ENCODE measurements around the gene ZBTB18. TPM values are rescaled to one million over a fixed set of nuclear protein-coding genes. Genes with fewer than 3 reads are reported as not detected.

ZBTB18 gene
- total RNA-seq, 1 experiment from 2014 or later: 12.1 TPM

DNA sequence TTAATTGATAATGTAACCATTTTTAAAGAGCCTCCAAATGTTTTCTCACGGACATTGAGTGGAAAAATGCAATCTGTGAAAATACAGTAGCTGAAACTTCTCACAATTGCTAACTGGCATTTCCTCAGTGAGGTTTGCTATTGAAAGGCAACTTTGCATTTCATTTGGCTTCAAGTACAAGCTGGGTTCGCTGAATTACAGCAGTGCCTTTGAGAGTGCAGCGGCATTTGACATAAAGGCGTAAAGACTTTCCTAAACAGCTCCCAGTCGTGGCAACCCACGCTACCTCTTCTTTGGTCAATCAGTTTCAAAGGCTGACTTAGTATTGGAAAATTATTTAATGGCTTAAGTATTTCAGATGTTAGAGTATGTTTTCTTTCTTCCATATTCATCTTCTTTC is 39.3 kb upstream of the ZBTB18 start:
- Histone ChIP-seq H3K23ac (ENCODE audit: insufficient read length, low read depth, low read length) (no peak overlapping the region), H4K8ac (replicated peaks; ENCODE audit: insufficient read length, low read depth, low read length) (no peak overlapping the region), H3K9me3 (ENCODE audit: control insufficient read depth, low read depth, low read length) (no peaks in the 10 kb centered on the region), H3K14ac (ENCODE audit: insufficient read depth, low read length) (no peak overlapping the region), H4K5ac (ENCODE audit: insufficient read length, low read depth, low read length) (no peak overlapping the region), H3K79me2 (ENCODE audit: insufficient read depth, low read length) (no peaks in the 10 kb centered on the region), H3T11ph (ENCODE audit: low read length) (no peak overlapping the region), H3K56ac (ENCODE audit: insufficient read length, low read depth, low read length) (no peak overlapping the region), H3K27me3 (ENCODE audit: insufficient read depth, low read length) (no peaks in the 10 kb centered on the region), H3K4me1 (ENCODE audit: insufficient read depth, low read length) (no peaks in the 10 kb centered on the region), H4K20me1 (ENCODE audit: control insufficient read depth, insufficient read depth, insufficient read length) (no peaks in the 10 kb centered on the region), H3K9ac (ENCODE audit: extremely low read depth, insufficient read length, low read length) (no peak overlapping the region), H2BK12ac (ENCODE audit: insufficient read length, low read depth, low read length) (no peak overlapping the region), H3K27ac (ENCODE audit: insufficient read length, low read depth, low read length) (no peak overlapping the region), H2BK15ac (ENCODE audit: low read depth, low read length) (no peak overlapping the region), H3K79me1 (ENCODE audit: insufficient read depth, low read depth, low read length, poor library complexity, severe bottlenecking) (no peaks in the 10 kb centered on the region), H2AFZ (ENCODE audit: low read length) (no peak overlapping the region), H2AK5ac (ENCODE audit: insufficient read length, low read length) (no peak overlapping the region), H3K23me2 (ENCODE audit: insufficient read length, low read depth, low read length, poor library complexity, severe bottlenecking) (no peaks in the 10 kb centered on the region), H3K18ac (ENCODE audit: insufficient read length, low read depth, low read length) (no peak overlapping the region), H3K4ac (ENCODE audit: low read depth, low read length) (no peak overlapping the region), H2BK20ac (ENCODE audit: low read depth, low read length, poor library complexity, severe bottlenecking) (no peak overlapping the region), H2BK120ac (ENCODE audit: low read depth, low read length, poor library complexity, severe bottlenecking) (no peak overlapping the region), H4K91ac (ENCODE audit: insufficient read length, low read depth, low read length) (no peak overlapping the region), H2BK5ac (ENCODE audit: insufficient read length, low read length) (no peak overlapping the region), H3K4me2 (ENCODE audit: insufficient read depth, insufficient read length, low read length) (peak overlapping the region; percentile 56)
- H3K4me3 Mint-ChIP-seq: 0 out of 5 replicates have a peak overlapping the region, but pooled peaks of 1 of the 2 experiments have one; percentile 0
- H3K36me3 Mint-ChIP-seq (ENCODE audit: insufficient read depth in 1 of 3, low read depth in 3 of 3): no peaks in the 10 kb centered on the region
- H3K27ac Mint-ChIP-seq: 0 out of 7 replicates have a peak overlapping the region, but pooled peaks of 1 of the 3 experiments have one; percentile 12
- TF ChIP-seq, protein P1, sequence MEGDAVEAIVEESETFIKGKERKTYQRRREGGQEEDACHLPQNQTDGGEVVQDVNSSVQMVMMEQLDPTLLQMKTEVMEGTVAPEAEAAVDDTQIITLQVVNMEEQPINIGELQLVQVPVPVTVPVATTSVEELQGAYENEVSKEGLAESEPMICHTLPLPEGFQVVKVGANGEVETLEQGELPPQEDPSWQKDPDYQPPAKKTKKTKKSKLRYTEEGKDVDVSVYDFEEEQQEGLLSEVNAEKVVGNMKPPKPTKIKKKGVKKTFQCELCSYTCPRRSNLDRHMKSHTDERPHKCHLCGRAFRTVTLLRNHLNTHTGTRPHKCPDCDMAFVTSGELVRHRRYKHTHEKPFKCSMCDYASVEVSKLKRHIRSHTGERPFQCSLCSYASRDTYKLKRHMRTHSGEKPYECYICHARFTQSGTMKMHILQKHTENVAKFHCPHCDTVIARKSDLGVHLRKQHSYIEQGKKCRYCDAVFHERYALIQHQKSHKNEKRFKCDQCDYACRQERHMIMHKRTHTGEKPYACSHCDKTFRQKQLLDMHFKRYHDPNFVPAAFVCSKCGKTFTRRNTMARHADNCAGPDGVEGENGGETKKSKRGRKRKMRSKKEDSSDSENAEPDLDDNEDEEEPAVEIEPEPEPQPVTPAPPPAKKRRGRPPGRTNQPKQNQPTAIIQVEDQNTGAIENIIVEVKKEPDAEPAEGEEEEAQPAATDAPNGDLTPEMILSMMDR (conservative IDR thresholded peaks at IDR 0.05): no peak
- no peaks in the 10 kb centered on the region; a peak in 1 of 5 replicates for H3K9me3 Mint-ChIP-seq
- no CpG with 5 or more reads among the region's 6 CpGs for whole genome bisulfite sequencing (ENCODE audit: extremely low coverage, insufficient read length, low lambda C conversion rate)
- peaks cover 19 to 20% of the 10 kb centered on the region in 2 experiments for H3K4me1 Mint-ChIP-seq
- no peak for DNase-seq
- no peaks in the 10 kb centered on the region; the same call in none of the 2 replicates for H3K27me3 Mint-ChIP-seq (ENCODE audit: low read depth)

All from H9 (cell line).